GM18873 (cell line): Measurements from ENCODE around the gene SLC6A12.

Experiments
- ATAC-seq: cut with Tn5 transposase; IDR thresholded peaks from one replicate; pipeline ENCODE4 v1.9.1; 2021; ENCODE audit warnings: mild to moderate bottlenecking, moderate library complexity, moderate number of reproducible peaks; ENCODE audit not compliant: unreplicated experiment, low FRiP score

Gene SLC6A12

GRCh38 chr12:147242-147641 is 66.7 kb downstream of the SLC6A12 start:
- ATAC-seq: no peak

- no peak for ATAC-seq
These were observed 68.5 kb downstream of the SLC6A12 start for GRCh38 chr12:145369-145960.

- ATAC-seq: no peak
These were observed 69.2 kb downstream of the SLC6A12 start for GRCh38 chr12:144650-145284.

GRCh38 chr12:143964-144649 is 69.8 kb downstream of the SLC6A12 start:
- ATAC-seq: no peak

- ATAC-seq: no peak
These were observed 73.8 kb downstream of the SLC6A12 start for GRCh38 chr12:140162-140561.
